Muscle of back (tissue), 11 donors: Measurements from ENCODE around the gene TMEM51. TPM values are rescaled to one million over a fixed set of nuclear protein-coding genes. Genes with fewer than 3 reads are reported as not detected.
"Not testable (repeated sequence)": the region's sequence is repeated elsewhere in the genome, so short reads cannot be mapped to it uniquely, and the experiment has no call there.

Source experiments
- DNase-seq, 3 donors: peaks; one replicate each; pipeline versions ENCODE4 v3.0.0 to v3.0.0-alpha.2; 2013
- polyA plus RNA-seq, 10 donors: library from polyadenylated mRNA; unstranded; fragments of 120-200 nt; gene quantifications; one replicate each; pipeline ENCODE4 v1.2.1, GENCODE V29; 2013; ENCODE audit not compliant: insufficient read length in 10 of 10

The TMEM51 gene
- polyA plus RNA-seq, 10 donors, result 5.4 to 8.5 (median 7.3) TPM

DNA sequence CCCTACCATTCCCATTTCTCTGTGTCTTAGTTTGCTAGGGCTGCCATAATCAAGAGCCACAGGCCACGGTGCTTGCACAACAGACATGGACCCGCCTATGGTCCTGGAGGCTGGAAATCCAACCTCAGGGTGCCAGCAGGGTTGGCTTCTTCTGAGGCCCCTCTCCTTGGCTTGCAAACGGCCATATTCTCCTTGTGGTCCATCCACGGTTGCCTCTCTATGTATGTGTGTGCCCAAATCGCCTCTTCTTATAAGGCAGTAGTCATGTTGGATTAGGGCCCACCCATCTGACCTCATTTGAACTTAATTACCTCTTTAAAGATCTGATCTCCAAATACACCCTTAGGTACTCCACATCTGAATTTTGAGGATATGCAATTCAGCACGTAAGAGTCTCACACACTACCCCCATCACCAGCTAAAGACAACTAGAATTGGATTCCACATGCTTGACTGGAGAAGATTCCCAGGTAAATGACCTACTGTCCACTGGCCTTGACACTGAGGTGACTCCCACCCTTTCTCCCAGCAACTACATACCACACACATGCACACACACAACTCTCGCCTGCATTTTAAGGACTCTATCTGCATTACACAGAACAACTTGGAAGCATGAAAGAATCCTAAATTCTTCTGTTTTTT is 28.3 kb upstream of the TMEM51 start:
- no peak for DNase-seq

GRCh38 chr1:15128077-15128476 is 25.5 kb upstream of the TMEM51 start:
- no peak for DNase-seq

- peak; percentile 61 to 83 (median 71) for DNase-seq
Observed at GRCh38 chr1:15128520-15129313, 24.8 kb upstream of the TMEM51 start.

DNA sequence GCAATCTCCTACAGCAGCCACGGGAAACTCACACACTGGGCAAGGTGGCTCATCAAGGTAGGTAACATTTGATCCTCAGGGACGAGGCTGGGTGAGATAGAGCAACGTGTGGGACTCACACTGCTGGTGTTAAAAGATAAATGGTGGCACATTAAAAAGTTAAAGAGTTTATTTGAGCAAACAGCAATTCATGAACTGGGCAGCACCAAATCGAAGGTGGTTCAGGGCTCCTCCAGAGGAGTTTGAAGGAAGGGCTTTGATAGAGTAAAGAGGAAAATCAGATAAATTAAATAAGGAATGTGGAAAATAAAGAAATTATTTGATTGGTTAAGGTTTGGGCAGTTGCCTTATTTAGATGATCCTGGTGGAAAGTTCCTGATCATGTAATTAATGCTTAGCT is 23.6 kb upstream of the TMEM51 start:
- DNase-seq, result no peak

DNA sequence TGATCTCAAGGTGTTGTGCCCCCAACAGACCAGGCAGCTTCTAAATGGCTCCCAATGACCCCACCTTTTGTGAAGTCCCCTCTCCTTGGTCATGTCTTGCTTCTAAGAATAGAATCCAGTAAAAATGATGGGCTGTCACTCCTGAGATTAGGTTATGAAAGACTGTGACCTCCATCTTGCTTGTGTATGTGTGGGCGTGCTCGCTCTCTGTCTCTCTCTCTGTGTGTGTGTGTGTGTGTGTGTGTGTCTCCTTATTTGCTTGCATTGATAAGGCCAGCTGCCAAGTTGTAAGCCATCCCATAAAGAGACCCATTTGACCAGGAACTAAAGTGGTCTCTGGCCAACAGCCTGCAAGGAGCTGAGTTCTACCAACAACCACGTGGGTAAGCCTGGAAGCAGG is 22.9 kb upstream of the TMEM51 start:
- no peak for DNase-seq

DNA sequence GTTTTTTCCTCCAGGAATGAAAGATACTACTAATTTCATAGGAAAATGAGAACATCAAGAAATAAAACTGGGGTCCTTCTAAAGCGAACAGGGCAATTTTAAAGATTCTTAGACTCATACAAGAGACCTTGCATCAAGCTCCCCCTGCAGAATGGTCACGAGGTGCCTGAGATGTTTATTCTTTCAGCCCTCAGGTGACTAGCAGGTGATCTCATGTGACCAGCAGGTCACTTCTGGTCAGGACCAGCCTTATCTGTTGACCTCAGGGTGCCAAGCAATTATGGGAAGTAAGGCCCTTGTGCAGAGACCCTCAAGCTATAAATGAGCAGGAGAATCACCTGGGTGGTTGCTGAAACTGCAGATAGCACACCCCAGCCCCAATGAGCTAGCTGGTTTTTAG is 20.6 kb upstream of the TMEM51 start:
- no peak for DNase-seq

- no peak for DNase-seq
Observed at GRCh38 chr1:15134285-15134684, 19.3 kb upstream of the TMEM51 start.

GRCh38 chr1:15135604-15136003 is 17.9 kb upstream of the TMEM51 start:
- not testable (repeated sequence) for DNase-seq

DNA sequence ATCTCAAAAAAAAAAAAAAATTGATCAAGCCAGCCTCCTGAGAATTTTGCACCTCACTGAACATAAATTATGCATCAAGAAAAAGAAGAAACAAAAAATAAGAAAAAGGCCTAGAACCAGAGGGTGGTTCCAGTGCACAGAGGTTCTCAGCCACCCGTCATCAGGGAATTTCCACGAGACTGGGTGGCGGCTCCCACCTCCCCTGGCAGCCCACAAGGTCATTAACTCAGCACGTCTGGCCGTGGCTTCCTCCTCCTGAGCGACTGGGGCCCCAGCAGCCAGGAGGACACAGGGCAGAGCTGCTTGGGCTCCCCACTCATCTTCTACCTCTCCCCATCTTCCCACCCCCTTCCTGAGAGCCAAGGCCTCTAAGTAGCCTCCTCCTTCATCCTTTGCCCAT is 15.7 kb upstream of the TMEM51 start:
- no peak for DNase-seq

GRCh38 chr1:15139654-15140350 is 13.7 kb upstream of the TMEM51 start:
- no peak for DNase-seq

GRCh38 chr1:15141935-15142539 is 11.5 kb upstream of the TMEM51 start:
- peak; percentile 30 to 57 (median 50) for DNase-seq

- DNase-seq, result no peak
Observed at GRCh38 chr1:15145327-15145726, 8.2 kb upstream of the TMEM51 start.

DNA sequence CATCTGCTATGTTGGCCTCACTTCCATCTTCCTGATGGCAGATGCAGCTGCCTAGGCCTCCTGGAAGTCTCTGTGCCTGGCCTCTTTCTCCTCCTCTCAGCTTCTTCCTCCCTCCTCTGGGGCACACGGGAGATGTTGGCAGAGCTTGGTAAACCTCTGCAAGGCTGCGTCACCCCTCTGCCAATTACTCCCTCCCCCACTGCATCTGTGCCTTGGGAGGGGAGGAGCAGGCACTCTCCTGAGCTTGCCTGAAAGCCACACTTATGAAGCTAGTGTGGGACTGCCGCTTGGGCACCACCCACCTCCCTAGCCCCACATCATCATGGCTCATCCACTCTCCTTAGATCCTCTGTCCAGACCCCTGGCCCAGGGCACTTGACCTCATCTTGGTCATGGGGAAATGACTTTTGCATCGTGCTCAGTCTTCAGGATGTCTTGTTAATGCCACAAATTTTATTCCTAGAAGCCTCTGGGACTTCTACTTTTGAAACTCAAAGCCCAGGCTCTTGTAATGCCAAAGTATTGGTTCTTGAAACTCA is 7.3 kb upstream of the TMEM51 start:
- DNase-seq, result no peak

- no peak for DNase-seq
Observed at GRCh38 chr1:15146971-15147376, 6.6 kb upstream of the TMEM51 start.

- no peak for DNase-seq
Observed at GRCh38 chr1:15148004-15148403, 5.5 kb upstream of the TMEM51 start.

DNA sequence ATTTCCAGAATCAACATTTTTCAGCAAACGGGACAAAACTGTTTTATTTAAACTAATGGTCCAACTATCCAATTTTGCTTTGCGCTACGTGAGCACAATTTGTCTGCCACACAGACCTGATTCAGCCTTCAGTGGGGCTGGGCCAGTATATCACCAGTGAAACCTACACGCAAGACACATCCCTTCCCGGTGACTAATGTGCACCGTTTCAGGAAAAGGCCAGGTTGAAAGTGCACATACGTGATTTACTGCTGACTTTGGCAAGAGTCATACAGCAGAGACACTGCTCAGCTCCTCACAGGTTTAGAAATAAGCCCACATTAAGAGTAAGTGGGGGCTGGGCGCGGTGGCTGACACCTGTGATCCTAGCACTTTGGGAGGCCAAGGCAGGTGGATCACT is 5.1 kb upstream of the TMEM51 start:
- no peak for DNase-seq

GRCh38 chr1:15148941-15149340 is 4.6 kb upstream of the TMEM51 start:
- no peak for DNase-seq

DNA sequence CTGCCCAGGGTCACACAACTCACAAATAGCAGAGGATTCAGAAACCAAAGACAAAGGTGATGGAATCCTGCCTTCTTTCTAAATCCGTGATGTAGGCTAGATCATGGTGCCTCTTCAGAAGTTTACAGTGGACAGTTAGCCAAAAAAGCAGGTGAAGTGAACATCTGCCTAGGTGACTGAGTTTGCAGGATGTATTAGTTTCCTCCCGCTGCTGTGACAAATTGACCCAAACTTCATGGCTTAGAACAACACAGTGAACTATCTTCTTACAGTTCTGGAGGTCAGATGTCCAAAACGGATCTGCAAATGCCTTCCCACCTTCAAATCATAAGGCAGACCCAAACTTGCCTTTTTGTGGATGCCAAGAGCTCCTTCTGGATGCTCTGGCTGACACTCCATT is 3.2 kb upstream of the TMEM51 start:
- no peak for DNase-seq

DNA sequence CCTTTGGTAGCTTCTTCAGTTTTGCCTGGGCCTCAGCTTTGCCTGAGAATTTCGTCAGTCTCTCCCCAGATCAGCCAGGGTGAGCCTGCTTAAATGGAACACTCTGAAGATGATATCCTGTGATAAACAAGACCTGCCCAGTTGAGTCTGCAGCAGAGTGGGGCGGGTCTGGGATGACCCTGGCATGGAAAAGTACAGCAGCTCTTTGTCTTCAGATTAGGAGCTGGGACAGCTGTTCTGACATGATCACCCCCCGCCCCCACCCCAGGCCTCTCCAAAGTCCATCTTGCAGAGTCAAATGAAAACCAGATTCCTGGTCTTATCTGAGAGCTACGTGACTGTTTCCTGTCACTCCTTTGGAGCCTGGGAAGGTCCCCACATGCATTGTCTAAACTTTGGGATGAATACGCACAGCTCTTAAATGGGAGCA is 2.2 kb upstream of the TMEM51 start:
- peak in 1 of 3 donors; percentile 36 for DNase-seq

DNA sequence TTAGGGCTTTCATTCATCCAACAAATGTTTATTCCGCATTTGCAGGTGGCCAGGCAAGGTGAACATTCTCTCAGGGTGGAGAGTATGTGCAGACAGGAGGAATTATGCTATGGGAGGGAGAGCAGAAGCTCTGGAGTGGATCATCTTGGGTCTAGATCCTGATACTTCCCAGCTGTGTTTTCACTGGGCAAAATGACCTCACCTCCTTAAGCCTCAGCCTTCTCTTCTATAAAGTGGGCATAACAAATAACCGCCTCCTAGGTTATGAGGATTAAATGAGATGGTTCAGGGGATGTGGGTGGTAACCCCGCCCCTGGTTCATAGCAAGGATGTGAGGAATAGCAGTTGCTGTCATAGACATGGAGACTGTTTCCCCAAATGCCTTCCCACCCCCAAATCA is 1.7 kb upstream of the TMEM51 start:
- DNase-seq, result no peak

DNA sequence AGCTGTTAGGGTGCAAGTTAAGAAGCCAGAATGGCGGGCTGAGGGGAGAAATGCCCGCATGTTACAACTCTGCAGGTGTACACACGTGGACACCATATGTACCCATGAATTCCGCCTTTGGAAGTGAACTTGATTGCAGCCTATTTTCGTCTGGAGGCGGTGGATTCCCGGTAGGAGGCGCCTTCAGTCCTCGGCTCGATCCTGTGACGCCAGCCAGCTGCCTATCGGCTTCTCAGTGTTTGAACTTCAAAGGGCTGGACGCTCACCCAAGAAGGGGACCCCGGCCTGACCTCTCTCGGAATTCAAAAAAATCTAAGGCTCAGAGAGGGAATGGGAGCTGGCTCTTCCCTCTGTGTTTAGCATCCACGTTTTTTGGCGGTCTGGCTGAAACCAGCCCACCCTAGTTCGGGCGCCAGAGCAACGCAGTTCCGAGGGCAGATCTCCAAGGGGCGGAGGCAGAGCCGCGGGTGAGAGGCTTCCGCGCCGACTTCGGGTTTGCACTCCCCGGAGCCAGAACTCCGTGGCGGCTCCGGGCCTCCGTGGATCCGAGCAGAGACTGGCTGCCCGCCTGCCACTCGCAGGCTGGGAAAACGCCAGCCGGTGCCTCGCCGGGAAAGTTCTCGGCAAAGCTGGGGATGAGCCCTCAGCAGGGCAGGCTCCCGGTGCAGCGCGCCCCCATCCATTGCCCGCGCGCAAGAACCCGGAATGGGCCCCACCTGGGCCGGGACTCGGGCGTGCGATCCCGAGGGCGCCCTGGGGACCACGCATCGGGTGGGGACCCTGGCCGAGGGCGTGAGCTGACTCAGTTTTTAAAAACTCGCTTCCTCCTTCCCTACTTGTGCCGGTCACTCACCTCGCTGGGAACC is 996 bp upstream of the TMEM51 start:
- DNase-seq, result peak; percentile 86 to 95 (median 88)
